NCI-H2196 (cell line): ENCODE measurements around the gene IL4R.
A peak's percentile ranks its signal among the peaks of the same experiment; 100 is the strongest.
"Not testable (repeated sequence)": the region's sequence is repeated elsewhere in the genome, so short reads cannot be mapped to it uniquely, and the experiment has no call there.

Experiments
- DNase-seq: peaks from one replicate; lab custom pipeline; 2025; ENCODE audit not compliant: unreplicated experiment; lab: John Stamatoyannopoulos, UW

IL4R gene

DNA sequence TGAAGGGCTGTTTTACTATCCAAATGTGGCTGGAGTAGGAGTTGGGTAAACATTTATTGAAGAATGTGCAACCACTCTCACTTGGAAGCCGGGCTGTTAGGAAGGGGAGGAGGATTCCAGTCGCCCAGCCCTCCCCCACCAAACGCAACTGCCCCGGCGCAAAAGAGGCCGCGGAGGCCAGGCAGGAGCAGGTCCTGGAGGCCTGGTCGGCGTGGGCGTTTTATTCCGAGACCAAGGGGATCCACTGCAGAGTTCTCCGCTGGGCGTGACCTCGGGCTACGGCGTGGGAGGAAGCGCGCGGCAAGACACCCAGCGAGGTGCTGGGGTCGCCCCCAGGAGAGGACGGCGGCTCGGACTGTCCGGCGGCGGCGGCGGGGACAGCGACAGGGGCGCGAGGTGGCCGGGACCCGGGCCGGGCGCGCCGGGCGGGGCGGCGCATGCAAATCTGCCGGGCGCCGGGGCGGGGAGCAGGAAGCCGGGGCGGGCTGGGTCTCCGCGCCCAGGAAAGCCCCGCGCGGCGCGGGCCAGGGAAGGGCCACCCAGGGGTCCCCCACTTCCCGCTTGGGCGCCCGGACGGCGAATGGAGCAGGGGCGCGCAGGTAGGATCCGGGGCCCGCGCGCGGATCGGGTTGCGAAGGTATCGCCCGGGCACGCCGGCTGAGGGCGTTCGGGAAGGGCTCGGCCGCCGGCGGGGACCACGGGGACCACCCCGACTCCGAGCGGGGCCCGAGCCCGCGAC is at the start of gene IL4R:
Gene IL4R (plus strand): TSS at position 553 of the 739 bp plus-strand sequence. CDS start 26,230 bp downstream, outside the sequence.
- DNase-seq = no peak

DNA sequence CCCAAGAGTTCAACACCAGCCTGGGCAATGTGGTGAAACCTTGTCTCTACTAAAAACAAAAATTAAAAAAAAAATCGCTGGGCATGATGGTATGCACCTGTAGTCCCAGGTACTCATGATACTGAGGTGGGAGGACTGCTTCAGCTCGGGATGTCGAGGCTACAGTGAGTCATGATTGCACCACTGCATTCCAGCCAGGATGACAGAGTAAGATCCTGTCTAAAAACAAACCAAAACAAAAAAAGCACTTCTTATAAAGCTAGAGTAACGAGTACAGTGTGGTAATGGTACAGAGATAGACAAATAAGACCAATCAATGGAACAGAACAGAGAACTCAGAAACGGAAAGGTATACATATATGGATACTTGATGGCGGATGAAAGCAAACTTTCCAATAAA is 49.6 kb upstream of the IL4R start:
- no peak for DNase-seq

DNA sequence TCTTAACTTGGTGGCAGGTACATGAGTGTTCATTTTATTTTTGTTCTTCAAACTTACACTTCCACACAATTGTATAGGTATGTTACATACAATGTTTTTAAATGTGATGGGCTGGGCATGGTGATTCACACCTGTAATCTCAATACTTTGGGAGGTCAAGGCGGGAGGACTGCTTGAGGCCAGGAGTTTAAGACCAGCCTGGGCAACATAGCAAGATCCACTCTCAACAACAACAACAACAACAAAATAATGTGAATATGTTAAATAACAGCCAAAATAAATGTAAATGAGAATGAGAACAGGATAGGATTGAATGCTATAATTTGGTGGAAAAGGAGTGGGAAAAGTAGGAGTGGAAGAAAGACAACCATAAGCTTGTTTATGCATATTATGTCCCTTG is 47.8 kb upstream of the IL4R start:
- no peak for DNase-seq

DNA sequence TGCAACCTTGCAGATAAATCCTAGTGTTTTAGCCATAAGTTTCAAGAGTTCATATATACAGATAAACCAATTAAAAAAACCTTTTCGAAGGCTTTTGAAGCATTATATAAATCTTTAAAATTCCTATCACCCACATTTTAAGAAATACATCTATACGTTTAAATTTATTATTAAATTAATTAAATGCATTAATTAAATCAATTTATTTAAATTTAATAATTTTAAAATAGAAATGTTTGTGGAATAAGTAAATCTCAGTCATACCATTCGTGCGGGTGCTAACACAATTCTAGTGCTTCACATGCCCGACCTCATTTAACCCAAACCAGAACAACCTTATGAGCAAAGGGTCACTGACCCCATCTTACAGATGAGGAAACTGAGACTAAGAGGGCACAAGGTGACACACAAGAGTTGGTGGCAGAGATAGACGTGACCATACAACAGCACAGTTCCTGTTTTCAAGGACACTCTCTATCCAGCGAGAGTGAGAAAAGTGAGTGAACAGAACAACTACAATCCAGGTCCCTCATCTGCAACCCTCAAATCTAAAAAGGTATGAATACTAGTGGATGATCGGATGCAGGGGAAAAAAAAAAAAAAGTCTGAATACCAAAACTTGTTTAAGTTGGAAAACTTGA is 46.6 kb upstream of the IL4R start:
- no peak for DNase-seq

DNA sequence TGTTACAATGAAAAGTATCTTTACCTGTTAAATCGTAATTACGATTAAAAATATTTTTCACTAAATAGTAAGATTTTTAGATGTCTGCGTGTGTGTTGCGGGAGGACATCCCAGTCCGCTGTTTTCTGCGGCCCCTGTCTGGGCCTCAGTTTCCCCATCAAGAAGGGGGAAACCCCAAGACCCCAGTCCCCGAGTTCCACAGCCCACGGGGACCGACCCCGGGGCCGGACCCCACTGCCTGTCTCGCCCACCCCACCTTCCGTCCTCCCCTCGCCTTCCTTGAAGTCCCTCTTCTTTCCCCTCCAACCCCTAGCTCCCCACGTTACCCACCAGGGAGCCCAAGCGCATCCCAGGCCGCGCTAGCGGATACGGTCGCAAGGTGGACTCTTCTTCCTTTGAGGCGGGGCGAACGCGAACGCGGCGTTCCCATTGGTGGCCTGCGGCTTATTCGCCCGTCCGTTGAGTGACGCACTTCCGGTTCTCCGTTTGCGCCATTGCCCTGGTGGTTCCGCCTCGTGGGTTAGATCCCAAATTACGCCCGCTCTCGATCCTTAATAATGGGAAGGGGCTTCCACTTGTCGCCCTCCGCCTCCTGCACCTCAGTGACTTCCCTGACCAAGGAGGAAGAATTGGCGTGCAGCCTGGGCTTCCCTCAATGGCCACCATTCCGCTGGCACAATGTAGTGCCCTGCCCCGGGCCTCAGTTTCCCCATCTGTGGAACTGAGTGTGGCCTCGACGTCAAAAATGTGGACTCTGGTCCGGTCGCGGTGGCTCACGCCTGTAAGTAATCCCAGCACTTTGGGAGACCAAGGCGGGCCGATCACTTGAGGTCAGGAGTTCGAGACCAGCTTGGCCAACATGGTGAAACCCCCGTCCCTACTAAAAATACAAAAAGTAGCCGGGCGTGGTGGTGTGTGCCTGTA is 45.1 kb upstream of the IL4R start, which contains the start of gene NSMCE1:
Gene NSMCE1 (minus strand): TSS at position 397 of the 924 bp plus-strand sequence. CDS start 11,202 bp downstream, outside the sequence.
- peak; percentile 97 for DNase-seq

DNA sequence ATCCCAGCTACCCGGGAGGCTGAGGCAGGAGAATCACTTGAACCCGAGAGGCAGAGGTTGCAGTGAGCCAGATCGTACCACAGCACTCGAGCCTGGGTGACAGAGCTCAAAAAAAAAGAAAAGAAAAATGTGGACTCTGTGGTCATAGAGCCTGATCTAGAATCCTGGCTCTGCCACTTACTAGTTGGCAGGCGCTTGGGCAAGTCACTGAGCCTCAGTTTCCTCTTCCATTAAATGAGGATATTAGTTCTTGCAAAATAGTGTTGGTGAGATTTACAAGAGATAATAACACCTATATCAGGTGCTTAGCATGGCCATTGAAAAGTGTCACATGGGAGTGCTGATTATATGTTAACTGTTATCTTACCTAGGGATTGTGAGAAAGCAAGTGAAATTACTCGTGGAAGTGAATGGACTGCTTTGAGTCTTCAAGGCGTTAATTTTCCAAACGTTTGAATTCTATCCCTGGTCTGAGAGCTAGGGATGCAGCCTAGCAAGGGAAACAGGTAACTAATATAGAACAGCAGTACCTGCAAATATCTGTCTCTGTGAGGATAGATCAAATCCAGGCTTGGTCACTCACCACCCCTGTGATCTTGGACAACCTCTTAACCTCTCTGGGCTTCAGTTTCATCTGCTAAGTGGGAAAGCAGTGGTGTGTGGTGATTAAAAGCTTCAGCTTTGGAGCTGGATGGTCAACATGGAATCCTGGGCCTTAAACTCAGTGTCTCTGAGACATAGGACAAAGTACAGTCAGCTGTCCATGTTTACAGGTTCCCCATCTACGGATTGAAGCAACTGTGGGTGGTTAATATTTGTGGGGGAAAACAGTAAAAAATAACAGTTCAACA is 44.2 kb upstream of the IL4R start:
- DNase-seq = no peak

DNA sequence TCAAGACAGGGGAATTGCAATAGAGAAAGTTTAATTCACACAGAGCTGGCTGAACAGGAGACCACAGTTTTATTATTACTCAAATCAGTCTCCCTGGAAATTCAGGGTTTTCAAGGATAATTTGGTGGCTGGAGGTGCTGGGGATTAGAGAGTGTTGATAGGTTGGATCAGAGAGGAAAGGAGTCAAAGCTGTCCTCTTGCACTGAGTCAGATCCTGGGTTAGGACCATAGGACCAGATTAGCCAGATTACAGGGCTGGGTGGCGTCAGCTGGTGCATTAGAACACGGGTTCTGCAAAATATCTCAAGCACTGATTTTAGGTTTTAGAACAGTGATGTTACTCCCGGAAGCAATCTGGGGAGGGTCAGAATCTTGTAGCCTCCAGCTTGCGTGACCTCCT is 43.4 kb upstream of the IL4R start:
- no peak for DNase-seq

DNA sequence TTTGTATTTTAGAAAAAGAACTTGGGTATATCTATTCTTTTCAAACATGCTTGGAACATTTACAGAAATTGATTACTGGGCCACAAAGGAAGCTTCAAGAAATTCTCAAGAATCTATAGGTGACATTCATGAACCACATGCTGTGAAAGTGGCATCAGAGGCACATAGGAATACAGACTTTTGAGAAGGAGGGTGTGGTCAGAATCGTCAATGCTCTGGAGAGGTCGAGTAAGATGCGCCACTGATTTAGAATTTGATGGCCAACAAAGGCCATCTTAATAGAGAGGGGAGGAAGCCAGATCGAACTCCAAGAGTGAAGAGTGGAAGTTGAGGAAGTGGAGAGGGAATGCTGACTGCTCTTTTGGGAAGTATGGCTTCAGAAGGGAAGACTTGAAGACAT is 41.7 kb upstream of the IL4R start:
- no peak for DNase-seq

DNA sequence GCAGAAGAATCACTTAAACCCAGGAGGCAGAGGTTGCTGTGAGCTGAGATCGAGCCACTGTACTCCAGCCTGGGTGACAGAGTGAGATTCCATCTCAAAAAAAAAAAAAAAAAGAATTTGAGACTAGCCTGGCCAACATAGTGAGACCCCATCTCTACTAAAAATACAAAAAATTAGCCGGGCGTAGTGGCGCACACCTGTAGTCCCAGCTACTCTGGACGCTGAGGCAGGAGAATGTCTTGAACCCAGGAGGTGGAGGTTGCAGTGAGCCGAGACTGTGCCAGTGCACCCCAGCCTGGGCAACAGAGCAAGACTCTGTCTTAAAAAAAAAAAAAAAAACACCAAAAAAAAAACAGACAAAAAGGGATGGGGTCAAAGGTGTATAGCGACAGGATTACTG is 41.1 kb upstream of the IL4R start:
- DNase-seq = not testable (repeated sequence)

DNA sequence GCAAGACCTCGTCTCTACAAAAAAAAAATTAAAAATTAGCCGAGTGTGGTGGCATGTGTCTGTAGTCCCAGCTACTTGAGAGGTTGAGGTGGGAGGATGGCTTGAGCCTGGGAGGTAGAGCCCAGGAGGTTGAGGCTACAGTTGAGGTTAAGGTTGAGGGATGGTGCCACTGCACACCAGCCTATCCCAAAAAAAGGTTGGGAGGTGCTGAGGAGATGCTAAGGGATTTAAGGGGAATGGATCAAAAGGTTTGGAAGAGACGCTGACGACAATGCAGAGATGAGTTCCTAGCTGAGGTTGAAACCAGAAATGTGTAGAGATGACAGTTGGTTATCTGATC is 40.5 kb upstream of the IL4R start:
- DNase-seq = no peak

DNA sequence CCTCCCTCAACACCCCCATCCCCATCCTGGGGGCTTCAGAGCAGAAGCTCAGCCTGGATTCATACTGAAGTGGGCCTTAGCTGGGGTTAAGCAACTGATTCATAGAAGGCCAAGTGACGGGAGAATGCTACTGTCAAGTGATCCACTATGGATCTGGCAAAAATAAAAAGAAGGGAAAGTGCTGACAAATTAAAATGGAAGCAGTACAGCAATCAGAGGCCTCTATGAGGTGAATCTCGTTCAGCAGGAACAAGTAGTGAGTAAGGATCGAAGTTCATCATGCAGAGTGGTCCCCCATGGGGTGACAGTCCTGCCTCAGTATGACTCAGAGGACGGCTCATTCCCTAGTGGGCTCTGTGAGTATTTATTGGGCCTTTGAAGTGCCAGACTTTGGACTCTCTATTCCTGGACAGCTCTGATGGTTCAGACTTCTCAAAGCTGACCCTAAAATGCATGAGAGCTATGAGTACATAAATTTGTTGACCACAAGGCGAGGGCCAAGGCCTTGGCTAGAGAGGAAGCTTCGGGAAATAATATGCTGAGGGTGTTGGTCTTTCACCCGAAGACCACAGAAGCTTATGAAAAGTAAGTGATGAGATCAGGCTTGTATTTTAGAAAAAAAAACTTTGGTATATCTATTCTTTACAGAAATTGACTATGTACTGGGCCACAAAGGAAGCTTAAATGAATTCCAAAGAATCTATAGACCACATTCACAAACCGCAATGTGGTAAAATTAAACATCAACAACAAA is 39.9 kb upstream of the IL4R start:
- DNase-seq = no peak

DNA sequence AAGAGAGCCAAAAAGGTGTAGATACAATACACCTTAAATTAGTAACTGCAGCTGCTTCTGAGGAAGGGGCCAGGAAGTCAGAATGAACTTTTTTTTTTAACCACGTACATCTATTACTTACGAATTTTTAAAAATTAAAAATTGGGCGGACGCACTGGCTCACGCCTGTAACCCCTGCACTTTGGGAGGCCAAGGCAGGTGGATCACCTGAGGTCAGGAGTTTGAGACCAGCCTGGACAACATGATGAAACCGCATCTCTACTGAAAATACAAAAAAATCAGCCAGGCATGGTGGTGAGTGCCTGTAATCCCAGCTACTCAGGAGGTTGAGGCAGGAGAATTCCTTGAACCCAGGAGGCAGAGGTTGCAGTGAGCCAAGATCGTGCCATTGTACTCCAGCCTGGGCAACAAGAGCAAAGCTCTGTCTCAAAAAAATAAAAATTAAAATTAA is 39.3 kb upstream of the IL4R start:
- not testable (repeated sequence) for DNase-seq

DNA sequence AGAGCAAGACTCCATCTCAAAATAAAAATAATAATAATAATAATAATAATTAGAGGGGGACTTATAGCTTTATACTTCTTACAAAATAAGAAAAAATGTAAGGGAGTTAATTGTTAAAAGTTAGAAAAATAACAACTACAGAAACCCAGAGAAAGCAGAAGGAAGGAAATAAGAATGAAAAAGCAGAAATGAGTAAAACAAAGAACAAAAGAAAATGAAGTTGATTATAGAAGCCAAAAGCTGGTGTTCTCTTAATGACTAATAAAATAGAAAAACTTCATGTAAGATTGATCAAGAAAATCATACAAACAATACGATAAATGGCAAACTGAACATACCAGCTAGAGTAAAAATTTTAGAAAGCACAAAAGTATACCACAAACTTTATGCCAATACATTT is 38.4 kb upstream of the IL4R start:
- DNase-seq = no peak

DNA sequence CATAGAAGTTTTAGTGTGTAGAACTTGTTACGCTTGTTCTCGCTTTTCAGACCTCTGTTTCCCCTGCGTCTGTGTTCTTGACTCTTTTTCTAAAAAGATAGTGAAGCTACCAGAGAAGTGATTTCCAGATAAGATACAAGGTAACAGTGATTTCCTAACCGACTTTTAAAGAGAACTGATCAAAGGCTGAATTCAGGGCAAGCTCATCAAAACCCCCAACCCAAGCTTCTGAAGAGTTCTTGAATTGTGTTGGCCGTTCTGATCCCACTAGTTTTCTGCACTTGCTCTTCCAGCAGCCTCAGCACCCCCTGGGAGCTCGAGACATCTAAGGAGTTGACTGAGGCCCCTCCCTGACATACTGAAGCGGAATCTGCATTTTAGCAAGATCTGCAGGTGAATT is 32.5 kb upstream of the IL4R start:
- no peak for DNase-seq

DNA sequence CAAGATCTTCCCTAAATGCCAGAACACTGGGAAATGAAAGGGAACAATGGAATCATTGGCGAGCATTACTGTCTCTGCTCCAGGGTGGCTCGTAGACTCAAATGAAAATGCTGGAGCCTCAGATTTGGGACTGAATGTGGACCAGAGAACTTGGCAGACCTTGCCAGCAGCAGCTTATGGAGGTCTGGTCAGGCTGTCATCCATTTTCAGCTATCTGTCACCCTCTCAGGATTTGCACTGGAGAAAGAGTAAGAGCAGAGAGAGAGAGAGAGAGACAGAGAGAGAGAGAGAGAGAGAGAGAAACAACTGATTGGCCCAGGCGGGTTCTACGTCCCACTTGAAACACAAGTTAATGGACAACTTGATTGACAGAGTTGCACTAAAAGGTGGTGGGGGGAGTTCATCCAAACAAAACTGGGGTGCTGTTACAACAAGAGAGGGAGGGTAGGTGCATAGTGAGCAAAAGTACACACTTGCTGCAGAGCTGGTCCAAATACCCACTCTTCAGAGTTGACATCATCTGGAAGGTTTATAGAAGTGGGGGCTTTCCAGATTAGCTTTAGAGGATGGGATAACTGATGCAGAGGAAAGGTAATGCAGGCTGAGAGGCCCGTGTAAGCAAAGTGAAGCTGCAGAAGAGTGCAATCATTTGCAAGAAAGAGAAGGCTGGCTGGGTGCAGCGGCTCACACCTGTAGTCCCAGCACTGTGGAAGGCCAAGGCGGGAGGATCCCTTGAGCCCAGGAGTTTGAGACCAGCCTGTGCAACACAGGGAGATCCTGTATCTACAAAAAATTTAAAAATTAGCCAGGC is 28.7 kb upstream of the IL4R start:
- DNase-seq = no peak

DNA sequence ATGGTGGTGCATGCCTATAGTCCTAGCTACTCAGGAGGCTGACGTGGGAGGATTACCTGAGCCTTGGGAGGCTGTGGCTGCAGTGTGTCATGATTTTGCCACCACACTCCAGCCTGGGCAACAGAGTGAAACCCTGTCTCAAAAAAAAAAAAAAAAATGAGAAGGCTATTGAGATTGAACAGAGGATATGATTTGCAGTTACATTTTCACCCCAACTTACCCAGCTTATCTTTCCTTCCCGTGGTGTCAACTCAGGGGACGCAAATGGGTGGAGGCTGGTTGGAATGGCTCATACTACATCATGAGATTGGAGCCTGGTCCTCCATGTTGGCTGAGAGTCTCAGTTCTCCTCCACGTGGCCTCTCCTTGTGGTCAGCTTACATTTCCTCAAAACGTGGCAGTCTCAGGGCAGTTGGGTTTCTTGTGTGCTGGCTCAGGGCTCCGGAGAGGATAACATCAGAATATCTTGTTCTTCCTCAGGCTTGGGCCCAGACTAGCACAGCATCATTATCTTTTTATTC is 28.0 kb upstream of the IL4R start:
- no peak for DNase-seq

DNA sequence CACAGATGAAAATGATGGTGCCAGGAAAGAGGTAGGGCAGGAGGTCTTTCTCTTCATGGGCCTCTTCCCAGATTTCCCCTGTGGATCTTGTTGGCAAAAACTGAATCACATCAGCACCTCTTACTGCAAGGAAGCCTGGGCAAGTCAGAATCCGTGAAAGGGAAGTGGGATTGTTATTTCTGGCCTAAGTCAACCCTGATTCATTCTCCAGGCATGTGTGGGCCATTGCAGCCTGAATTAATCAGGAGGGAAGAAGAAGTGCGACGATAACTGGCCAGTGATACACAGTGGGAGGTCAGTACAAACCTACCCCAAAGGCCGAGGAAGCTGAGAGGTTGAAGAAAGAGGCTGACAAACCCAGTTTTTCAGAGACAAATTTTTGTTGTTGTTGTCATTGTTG is 27.3 kb upstream of the IL4R start:
- no peak for DNase-seq

DNA sequence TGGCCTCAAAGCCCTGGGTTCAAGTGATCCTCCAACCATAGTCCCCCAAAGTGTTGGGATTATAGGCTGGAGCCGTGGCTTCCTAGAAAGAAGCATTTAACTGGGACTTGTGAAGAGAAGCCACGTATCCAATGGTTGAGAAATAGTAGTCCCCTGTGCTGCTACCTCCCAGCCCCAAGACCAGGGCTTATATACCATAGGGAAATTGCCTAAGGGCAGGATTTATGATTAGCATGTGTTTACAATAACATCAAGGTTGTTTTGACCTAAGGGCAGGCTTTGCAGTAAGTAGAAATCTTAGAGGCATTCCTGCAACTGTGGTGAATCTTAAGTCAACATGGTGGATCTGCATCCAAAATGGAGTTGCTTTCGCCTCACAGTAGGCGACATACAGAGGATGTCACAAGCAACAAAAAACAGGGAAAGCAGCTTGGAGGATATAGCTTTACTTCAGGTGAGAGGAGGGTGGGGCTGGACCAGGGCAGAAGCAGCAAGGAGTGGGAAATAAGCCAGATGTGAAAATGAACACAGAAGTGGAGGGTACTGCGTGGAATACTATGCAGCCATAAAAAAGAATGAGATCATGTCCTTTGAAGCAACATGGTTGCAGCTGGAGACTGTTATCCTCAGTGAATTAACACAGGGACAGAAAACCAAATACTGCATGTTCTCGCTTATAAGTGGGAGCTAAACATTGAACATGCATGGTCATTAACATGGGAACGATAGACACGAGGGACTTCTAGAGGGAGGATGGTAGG is 26.5 kb upstream of the IL4R start:
- no peak for DNase-seq
